SU-DHL-6 (cell line): ENCODE data around the gene KCNG1.

Experiments
- EZH2phosphoT487 ChIP-seq: fragments of 200-600 bp; sonication (generic), shearing (Covaris generic); conservative IDR thresholded peaks from 2 replicates; pipeline ENCODE4 v1.6.1; 2018; ENCODE audit warnings: mild to moderate bottlenecking, antibody characterized with exemption, low read length, moderate library complexity, mixed read lengths
- TF ChIP-seq, protein P1 (sequence below): fragments of 200-600 bp; sonication (generic); IDR thresholded peaks from one replicate; pipeline ENCODE4 v1.5.1; 2017; ENCODE audit warnings: antibody characterized with exemption, mild to moderate bottlenecking, low read length, moderate library complexity; ENCODE audit not compliant: insufficient read depth, poor library complexity, severe bottlenecking

DNA sequence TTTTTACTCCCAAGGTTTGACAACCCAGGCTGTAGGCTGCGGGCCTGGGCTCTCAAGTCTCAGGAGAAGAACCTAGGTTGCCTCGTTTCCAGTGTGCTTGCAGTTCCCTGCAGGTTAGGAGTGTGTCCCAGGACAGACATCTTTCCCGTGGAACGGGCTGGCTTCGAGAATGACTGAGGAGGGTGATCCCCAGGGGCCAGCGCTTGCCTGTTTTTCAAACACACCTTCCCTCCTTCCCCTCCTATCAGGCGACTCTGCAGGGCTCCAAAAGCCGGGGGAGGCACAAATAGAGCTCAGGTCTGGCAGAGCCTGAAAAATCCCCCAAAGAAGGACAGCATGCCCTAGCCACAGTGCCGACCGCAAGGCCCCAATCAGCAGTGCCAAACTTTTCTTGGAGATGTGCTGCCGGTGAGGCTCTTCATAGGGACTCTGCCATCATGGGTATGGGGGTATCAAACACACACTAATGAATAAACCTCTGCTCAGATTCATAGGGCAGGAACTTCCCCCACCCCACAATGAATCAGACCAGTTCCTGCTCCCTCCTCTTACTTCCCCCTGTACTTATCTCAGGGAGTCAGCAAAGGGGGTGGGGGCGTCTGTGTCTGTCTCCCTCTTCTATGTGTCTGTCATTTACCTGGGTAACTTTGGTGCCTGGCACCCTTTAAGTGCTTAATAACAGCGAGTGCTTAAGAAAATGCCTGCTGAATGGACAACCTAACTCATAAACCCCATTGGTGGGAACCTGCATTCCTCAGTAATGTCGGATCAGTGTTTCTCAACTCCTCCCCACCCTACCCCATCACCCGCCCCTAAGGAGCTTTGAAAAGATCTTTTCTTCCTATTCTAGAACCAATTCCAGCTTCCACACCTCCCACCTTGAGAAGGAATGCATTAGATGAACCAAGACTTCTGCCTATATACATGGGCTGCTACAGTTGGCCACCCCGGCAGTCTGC lies 1.6 kb downstream of the KCNG1 start:
- TF ChIP-seq, protein P1, sequence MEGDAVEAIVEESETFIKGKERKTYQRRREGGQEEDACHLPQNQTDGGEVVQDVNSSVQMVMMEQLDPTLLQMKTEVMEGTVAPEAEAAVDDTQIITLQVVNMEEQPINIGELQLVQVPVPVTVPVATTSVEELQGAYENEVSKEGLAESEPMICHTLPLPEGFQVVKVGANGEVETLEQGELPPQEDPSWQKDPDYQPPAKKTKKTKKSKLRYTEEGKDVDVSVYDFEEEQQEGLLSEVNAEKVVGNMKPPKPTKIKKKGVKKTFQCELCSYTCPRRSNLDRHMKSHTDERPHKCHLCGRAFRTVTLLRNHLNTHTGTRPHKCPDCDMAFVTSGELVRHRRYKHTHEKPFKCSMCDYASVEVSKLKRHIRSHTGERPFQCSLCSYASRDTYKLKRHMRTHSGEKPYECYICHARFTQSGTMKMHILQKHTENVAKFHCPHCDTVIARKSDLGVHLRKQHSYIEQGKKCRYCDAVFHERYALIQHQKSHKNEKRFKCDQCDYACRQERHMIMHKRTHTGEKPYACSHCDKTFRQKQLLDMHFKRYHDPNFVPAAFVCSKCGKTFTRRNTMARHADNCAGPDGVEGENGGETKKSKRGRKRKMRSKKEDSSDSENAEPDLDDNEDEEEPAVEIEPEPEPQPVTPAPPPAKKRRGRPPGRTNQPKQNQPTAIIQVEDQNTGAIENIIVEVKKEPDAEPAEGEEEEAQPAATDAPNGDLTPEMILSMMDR = no peak
- TF ChIP-seq EZH2phosphoT487 = no peak
